ENCODE results near the gene LUC7L3.
"Not testable (repeated sequence)": the region's sequence is repeated elsewhere in the genome, so short reads cannot be mapped to it uniquely, and the experiment has no call there.

LUC7L3 gene

DNA sequence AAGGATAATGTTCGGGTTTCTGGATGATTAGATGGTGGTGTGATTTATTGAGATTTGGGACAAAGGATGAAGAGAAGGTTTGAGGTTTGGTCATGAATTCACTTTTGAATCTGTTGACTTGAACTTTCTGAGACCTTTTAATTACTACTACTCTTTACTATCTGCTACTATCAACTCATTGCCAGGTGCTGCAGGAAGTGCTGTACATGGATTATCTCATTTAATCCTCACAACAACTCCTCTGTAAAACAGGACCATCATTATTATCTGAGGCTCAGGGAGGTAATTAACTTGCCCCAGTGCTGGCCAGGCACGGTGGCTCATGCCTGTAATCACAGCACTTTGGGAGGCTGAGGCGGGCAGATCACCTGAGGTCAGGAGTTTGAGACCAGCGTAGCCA lies 8.8 kb upstream of the LUC7L3 start:
- no peak for DNase-seq

DNA sequence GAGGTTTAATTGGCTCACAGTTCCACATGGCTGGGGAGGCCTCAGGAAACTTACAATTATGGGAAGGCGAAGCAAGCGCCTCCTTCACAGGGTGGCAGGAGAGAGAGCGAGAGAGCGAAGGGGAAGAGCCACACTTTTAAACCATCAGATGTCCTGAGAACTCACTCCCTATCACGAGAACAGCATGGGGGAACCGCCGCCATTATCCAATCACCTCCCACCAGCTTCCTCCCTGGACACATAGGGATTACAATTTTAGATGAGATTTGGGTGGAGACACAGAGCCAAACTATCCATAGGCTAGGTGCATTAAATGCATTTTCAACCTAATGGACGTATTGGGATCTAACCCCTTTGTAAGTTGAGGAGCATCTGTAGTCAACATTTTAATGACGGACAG lies 6.8 kb upstream of the LUC7L3 start:
- DNase-seq, result no peak

DNA sequence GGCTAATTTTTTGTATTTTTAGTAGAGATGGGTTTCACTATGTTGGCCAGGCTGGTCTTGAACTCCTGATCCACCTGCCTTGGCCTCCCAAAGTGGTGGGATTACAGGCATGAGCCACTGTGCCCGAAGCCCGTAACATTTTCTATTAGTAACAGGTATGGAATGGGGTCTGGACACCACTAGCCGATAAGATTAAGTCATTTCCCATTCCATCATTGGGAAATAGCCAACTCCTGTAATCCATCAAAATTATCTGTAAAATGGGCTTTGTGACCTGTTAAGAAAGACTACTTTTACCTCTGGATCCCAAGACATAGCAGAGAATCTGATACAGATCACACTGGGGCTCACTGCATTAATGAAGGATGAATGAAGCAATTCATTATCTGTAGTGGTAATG lies 3.9 kb upstream of the LUC7L3 start:
- DNase-seq, result no peak

DNA sequence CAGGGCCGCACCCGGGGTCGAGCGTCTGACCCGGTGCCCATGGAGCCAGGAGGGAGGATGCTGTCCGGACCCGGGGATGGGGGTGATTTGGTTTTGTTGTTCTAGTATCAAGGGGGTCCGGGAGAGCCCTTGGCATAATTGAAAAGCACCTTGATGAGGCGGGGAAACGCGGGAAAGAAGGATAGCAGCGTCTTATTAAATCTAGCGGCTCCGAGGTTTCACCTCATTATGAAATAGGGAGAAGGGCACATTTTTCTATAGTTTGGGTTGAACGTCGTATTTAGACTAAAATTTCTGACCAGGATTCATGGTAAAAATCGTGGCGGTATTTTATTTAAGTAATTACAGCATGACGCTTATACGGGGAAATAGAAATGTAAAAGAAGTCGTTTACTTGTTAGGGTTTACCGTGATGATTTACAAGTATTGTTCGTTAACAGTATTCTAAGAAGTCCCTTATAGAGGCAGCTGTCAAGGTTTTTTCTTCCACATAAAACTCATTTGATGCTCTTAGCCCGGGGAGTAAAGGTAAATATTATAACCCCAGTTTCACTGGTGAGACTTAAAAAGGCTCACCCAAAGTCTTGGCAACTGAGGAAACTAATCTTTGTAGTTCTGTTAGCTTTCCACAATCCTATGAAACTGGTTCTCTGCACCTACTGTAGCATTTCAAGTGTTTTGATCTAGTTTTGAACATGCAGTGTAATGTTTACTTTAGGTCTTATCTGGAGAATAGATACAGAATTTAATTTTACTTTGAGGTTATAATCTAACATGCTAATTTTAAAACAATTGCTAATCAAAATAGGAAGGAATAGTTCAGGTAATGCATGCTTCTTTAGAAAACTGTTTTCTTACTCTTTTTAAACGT lies 756 bp downstream of the LUC7L3 start:
- DNase-seq, result no peak

DNA sequence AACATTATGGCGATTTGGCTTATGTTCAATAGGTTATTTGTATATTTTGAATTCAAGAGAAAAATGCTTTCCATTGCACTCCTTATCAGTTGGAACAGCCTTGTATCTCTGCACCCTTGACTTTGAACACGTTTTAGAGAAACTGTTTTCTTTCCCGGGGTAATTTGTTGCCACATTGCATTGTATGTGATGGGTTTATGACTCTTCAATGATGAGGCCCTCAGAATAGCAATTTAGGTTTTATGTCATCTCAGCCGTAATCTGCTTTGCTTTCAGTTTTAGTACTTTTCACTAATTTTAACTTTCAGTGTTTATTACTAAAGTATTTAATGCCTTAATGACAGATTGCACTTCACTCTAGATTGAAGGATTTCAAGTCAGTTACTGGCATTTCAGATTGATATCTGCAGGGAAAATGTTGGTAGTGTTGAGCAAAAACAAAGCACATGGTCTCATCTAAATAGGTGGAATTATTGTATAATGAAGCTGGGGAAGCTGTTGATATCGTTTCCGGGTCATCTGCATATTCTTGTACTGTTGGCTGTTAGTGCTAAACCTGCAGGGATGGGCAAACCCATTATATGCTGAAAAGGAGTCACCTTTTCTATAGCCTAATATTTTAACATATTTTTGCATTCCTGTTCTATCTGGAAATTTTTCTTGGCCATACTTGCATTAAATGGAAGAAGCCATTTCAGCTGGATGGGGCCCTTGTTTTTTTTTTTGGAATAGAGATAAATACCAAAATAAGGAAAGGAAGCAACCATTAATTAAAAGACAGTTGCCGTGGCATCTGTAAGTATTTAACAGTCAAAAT lies 2.0 kb downstream of the LUC7L3 start:
- DNase-seq, result no peak

DNA sequence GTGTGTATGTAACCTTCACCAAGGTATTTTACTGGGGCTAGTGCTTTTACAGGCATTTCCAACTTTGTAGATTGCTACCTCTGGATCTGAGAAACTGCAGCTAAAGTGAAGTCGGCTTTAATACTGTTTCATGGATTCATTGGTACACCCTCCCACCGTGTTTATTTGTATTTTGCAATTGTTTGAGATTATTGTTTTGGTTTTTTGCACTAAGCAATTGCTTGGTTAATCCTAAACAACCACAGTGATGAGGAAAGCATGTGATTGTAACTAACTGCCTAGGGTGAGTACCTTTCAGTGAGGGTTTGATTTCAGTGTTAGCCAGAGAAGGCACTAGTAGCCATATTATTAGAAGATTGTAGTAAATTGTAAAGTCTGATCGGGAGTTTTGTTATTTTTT lies 3.3 kb downstream of the LUC7L3 start:
- DNase-seq, result no peak

DNA sequence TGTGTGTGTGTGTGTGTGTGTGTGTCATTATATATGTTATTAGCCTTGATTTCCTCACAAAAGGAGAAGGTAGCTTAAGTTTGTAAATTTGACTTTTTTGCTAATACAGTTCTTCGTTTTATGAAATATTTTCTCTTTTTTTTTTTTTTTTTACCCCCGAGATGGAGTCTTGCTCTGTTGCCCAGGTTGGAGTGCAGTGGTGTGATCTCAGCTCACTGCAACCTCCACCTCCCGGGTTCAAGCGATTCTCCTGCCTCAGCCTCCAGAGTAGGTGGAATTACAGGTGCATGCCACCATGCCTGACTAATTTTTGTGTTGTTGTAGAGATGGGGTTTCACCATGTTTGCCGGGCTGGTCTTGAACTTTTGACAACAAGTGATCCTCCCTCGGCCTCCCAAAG lies 5.2 kb downstream of the LUC7L3 start:
- not testable (repeated sequence) for DNase-seq

DNA sequence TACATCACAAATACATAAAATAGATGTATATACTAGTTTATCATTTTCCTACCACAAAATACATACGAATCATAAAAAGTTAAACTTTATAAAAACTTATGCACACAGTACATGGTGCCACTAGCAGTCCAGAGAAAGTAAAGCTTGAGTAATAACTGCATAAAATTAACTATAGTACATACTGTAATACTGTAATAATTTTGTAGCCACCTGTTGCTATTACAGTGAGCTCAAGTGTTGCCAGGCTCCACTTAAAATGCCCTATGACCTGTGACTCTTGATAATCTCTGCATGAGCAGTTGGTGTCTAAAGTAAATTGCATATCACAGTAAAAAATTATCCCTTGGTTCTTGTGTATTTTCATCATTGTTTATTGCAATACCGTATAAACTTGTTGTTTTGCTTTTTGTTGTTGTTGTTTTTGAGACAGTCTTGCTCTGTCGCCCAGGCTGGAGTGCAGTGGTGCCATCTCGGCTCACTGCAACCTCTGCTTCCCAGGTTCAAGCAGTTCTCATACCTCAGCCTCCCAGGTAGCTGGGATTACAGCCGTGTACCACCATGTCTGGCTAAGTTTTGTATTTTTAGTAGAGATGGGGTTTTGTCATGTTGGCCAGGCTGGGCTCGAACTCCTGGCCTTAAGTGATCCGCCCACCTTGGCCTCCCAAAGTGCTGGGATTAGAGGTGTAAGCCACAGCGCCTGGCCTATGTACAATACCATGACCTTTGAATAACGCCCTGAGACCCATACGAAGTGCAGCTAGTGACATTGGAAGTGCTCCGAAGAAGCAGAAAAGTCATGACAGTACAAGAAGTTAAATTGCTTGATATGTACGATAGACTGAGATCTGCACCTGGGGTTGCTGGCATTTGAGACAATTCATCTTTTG lies 6.6 kb downstream of the LUC7L3 start:
- DNase-seq, result no peak

DNA sequence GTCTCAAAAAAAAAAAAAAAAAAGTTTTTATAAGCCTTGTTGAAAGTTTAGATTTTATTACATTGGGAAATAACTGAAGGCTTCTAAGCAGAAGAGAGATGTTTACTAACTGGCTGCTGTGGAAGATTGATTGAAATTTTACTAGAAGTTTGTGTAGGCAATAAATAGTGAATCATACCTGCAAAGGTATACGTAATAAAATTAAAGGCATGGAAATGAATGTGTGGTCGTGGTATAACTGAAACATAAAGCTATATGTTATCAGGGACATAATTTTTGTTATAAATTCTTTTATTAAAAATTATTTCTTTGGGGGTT lies 8.7 kb downstream of the LUC7L3 start:
- DNase-seq, result no peak

DNA sequence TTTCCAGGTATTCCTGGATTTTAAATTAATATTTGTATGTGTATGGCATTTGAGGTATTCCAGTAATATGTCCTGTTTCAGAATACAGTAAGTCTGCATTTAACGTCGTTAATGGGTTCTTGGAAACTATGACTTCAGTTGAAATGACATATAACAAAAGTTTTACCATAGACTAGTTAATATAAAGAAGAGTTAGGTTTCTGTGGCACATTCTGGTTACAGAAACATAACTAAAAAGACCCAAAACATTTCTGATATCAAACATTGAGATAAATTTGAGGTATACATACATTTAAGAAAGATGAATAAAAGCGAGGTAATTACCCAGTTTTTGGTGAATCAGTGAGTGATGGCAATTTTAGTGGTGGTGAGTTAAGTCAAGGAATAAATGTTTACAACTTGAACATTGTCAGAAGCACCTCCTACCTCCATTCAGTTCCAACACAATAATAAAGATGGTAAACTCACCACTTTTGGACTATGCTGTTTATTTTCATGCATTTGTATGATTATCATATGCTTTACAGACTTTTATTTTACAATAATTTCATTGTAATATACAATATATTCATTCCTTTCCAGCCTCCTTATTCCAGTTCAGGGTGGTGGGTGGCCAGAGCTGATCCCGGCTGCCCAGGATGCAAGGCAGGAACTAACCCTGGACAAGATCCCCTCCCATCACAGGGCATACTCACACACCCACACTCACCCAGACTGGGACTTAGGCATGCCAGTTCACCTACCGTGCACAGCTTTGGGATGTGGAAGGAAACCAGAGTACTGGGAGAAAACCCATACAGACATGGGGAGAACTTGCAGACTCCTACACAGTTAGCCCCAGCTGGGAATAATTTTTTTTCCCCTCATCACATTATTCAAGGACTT lies 9.7 kb downstream of the LUC7L3 start:
- no peak for DNase-seq

DNA sequence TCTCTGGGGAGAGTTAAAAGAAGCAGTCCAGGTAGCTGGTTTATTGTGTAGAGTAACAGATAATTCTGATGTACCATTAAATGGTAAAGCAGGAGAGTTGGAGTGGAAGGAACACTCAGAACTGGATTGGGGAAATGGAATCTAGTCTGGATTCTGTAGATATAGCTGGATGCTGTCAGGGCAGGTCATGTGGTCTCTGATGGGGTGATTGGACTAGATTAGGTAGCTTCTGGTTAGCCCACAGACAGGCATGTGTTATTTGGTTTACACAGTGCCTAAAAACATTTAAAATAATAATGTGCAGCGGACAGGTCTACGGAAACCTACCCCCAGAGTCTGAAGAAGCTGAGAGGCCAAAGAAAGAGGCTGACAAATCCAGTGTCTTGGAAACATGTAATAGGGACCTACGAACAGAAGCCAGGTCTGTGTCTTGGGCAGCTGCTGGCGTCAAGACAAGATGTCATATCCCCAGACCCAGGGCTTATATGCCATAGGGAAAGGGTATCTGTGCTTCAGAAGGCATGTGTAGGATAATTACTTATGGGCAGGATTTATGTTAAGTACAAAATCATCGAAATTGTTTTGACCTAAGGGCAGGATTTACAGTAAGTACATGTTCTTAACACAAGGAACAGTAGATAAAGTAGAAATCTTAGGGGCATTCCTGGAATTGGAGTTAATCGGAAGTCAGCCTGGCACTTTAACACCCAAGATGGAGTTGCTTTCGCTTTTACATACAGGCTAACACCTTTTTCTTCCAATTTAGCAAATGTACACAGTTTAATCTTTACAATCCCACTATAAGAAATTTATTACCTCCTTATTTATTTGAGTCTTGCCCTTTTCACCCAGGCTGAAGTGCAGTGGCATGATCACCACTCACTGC lies 12.4 kb downstream of the LUC7L3 start:
- no peak for DNase-seq

DNA sequence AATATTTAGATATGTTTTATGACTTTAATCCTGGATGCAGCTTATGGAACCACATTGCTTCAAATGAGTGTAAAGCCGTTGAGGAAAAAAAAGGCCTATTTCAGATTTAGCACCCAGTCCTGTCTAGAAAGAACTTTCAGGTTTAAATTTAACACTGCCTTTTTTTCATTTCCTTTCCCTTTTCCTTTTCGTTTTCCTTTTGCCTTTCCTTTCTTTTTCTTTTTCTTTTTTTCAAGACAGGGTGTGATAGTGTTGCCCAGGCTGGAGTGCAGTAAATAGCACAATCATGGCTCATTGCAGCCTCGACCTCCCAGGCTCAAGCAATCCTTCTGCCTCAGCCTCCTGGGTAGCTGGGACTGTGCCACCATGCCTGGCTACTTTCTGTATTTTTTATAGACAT lies 15.9 kb downstream of the LUC7L3 start:
- no peak for DNase-seq

DNA sequence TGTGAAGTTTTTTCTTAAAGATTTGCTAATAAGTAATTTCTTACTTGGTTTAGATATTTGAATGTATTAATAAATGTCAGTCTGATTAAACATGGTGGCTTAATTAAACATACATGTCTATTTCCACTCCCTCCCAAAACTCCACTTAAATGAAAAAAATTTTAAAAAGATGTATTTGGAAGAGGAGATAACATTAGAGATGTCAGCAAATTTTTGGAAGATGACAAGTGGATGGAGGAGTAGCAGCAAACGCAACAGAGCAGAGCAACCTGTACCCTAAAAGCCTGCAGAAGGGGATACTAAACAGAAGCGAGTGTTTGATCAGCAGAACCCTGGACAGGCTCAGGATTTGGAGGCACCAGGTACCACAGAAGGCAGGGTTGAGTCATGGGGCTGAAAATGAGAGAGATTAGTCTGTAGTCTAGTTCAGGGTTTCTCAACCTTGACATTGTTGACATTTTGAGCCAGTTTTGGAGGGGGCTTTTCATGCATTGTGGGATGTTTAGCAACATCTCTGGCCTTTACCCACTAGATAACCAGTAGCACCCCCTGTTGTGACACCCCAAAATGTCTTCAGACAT lies 17.8 kb downstream of the LUC7L3 start:
- DNase-seq, result no peak

DNA sequence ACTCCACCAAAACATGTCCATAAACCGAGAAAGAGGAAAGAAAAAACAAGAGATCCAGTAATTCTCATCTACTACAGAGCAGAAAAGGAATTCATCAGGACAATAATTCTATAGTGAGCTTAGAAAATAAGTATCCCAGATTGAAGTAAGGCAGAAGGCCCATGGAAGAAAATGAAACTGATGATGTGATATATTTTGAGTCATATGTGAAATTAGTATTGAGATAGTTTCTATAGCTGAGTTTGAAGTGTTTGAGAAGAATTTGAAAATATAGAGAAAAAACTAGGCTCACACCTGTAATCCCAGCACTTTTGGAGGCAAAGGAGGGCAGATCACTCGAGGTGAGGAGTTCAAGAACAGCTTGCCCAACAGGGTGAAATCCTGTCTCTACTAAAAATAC lies 19.7 kb downstream of the LUC7L3 start:
- no peak for DNase-seq

DNA sequence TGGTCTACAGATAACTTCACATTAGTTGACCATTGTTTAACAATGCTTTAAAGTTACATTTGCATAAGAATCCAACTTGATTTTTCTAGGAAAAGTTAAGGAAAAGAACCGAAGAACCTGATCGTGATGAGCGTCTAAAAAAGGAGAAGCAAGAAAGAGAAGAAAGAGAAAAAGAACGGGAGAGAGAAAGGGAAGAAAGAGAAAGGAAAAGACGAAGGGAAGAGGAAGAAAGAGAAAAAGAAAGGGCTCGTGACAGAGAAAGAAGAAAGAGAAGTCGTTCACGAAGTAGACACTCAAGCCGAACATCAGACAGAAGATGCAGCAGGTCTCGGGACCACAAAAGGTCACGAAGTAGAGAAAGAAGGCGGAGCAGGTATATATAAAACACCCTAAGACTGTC lies 26.2 kb downstream of the LUC7L3 start:
- DNase-seq, result no peak

DNA sequence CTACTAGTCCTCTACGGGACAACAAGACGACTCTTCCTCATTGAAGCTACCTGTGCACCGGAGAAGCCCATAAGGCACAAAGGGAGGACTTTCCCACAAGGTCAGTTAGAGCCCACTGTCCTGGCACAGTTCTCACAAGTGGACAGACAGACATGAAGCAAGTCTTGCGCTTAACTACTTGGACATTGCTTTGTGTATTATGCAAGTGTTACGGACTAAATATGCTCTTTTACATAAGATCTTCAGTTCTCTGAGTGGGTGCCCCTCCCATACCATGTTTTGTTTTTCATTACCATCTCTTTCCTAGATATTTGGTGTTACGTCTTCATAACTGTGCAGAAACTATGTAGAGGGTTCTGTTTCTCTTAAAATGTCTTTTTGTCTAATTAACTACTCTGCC lies 29.8 kb downstream of the LUC7L3 start:
- DNase-seq, result no peak

DNA sequence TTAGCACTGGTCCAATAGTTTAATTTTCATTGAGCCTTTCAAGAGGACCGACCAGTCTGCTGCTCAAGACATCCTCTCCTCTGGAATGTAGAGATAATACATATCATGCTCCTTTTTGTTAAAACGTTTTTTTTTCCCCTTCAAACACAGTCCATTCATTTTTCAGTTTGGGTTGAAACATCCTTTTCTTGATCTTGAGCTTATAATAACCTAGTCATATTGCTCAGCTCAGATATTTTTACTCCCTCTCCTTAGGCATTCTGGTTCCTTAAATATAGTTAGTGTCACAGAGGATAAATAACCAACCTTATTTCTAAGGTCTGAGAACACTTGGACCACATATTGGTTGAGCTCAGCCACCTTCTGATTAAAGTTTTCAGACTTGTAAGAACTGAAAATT lies 35.1 kb downstream of the LUC7L3 start:
- no peak for DNase-seq

DNA sequence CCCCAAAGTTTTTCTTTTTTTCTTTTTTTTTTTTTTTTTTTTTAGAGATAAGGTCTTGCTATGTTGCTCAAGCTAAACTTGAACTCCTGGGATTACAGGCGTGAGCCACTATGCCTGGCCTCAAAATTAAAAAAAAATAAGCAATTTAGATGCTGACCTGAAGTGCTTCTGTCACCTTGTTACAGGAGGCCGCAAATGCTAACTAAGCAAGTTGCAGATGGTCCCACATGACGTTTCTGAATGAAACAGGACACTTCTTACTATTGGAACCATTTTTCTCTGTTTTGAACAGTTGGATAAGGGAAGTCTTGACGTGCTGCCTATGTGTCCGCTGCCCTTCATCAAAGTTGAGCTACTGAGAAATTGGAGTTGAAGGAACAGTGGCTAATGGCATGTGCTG lies 39.1 kb downstream of the LUC7L3 start:
- no peak for DNase-seq

DNA sequence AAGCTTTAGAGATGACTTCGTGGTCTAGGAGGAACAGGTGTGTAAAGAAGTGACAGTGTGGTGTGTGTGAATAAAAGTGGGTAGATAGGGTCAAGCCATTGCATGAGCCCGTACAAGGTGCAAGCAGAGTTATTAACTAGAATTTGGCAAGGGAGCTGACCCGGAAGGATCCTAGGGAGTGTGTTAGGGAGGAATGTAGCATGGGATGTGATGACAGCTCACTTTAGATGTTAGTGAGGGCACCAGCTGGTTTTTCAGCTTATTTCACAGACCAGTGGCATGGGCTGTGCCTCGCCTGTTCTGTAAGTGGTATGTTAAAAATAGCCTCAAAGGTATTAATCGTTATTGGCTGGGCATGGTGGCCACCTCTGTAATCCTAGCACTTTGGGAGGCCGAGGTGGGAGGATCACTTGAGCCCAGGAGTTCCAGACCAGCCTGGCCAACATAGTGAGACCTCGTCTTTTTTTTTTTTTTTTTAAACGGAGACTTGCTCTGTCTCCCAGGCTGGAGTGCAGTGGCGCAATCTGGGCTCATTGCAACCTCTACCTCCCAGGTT lies 39.7 kb downstream of the LUC7L3 start:
- DNase-seq, result no peak

DNA sequence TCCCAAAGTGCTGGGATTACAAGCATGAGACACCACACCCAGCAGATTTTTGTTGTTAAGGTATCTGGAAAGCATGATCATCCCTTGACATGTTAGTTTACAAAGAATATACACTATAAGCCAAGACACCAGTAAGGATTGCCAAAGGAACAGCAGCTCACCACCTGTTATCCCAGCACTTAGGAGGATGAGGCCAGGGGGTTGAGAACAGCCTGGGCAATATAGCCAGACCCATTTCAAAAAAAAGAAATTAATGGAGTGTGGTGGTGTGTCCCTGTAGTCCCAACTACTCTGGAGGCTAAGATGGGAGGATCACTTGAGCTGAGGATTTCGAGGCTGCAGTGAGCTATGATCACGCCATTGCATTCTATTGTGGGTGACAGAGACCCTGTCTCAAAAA lies 42.8 kb downstream of the LUC7L3 start:
- DNase-seq, result no peak

Measured in stimulated activated CD4-positive, alpha-beta T cell treated with anti-CD3 and anti-CD28 coated beads, Interleukin-12 subunit alpha, Interleukin-12 subunit beta, amount 100 ng/mL, for 4 hours (primary cell).